Measurements from ENCODE around the gene MAPK8IP1.
"Not testable (repeated sequence)": the region's sequence is repeated elsewhere in the genome, so short reads cannot be mapped to it uniquely, and the experiment has no call there.

MAPK8IP1 gene

DNA sequence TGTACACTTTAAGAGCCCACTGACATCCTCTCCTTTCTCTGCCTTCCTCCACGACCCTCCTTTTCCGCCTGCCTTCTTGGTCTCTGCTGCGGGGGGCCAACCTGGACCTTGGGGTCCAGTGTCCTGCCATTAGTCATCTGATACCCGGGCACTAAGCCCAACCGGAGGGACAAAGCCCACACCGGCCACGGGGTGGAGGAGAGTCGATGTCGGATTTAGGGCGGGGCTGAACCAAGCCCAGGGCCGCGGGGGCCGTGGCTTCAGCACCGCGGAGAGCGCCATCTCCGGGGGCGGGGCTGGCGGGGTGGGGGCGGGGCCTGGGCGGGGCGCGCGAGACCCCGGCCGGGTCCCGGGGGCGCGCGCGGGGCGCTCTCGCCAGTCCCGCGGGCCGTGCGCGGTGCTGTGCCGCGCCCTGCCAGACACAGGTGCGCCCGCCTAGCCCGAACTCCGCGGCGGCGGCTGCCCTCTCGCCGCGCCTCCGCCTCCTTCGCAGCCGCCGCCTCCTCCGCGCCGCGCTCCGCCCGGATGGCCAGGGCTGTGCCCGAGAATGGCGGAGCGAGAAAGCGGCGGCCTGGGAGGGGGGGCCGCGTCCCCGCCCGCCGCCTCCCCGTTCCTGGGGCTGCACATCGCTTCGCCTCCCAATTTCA lies at the start of gene MAPK8IP1:
MAPK8IP1 (plus strand) TSS at position 378 of the 647 bp plus-strand sequence; CDS start at position 548, 170 bp downstream.
- peak; percentile 55 for DNase-seq (ENCODE audit: low read depth)

GRCh38 chr11:45839204-45839603 lies 46.2 kb upstream of the MAPK8IP1 start:
- no peak for DNase-seq (ENCODE audit: low read depth)

DNA sequence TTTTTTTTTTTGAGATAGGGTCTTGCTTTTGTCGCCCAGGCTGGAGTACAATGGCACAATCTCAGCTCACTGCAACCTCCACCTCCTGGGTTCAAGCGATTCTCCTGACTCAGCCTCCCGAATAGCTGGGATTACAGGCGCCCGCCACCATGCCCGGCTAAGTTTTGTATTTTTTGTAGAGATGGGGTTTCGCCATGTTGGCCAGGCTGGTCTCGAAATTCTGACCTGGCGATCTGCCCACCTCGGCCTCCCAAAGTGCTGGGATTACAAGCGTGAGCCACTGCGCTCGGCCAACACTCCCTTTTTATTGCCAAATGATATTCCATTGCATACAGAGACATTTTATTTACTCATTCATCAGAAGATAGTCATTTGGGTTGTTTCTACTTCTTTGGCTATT lies 45.2 kb upstream of the MAPK8IP1 start:
- not testable (repeated sequence) for DNase-seq (ENCODE audit: low read depth)

DNA sequence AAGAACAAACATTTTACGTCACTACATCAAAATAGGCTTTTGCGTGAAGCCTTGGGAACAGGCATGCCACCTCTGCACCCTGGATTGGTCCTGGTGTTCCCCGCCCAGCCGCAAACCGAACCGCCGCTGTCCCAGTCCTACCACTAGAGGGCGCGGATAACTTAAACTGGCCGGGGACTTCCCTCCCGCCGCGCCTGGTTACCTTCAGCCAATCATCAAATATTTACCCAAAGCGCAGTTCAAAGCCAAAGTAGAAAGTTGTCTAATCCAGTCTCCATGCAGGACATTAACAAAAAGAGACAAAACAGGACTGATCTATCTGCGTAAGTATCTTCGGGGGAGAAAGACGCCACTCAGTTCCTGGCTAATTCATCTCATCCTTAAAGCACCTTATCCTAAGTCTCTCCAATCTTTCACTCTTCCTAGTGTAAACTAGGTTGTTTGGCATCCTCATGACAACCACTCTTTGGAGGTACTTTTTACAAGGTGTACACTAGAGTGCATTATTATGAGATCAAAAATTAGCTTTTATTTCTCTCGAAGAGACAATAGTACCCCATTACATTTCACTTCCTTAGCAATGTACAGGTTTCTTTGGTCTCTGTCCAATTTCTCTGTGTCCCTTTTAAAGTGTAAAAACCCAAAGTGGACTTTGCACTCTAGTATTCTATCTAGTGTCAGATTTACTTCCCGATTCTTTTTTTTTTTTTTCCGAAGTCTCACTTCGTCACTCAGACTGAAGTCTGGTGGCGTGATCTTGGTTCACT lies 42.1 kb upstream of the MAPK8IP1 start:
- peak; percentile 89 for DNase-seq (ENCODE audit: low read depth)

DNA sequence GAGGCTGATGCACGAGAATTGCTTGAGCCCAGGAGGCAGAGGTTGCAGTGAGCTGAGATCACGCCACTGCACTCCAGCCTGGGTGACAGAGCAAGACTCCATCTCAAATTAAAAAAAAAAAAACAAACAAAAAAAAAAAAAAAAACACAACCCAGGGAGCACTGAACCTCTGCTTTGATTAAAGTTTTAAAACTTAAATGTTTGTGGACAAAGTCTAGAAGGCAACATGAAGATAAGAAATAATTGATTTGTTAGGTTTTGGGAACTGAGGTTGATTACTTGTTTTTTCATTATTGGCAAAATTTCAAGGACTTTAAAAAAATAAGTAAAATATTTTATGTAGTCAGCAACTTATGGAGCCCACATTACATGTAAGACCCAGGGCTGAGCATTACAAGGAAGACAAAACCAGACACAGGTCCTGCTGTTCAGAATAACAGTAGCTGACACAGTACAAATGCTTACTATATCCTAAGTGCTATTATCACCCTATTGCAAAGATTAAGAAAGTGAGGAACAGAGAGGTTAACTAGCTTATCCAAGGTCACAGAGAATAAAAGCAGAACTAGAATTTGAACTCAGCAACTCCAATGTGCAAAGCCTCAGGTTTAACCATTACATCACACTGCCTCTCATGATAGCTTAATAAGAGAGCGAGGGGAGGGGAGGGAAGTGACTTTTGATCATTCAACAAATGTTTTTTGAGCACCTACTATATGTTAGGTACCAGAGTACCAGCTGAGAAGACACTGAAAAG lies 40.5 kb upstream of the MAPK8IP1 start:
- no peak for DNase-seq (ENCODE audit: low read depth)

DNA sequence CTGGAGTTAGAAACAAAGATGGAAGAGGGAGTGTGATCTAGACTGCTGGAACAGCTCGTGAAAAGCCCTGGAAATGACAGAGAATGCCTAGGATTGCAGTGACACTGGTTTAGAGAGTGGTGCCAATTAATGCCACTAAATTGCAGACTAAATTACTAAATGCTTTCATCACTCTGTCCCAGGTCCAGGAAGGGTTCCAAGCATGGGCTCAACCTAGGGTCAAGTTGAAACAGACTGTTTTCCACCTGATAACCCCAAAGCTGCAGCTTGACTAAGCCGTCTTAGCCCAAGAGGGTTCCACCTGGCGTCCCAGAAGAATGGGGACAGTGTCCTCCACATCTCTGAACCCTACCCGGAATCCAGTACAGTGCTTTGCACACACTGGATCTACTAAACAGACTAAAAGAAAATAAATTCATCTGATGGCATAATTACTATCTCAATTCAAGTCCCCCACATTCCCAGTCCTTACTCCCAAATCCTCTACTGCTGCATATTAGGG lies 39.2 kb upstream of the MAPK8IP1 start:
- no peak for DNase-seq (ENCODE audit: low read depth)

- DNase-seq (ENCODE audit: low read depth), result peak; percentile 97
Measured at GRCh38 chr11:45846974-45847910, 38.2 kb upstream of the MAPK8IP1 start, which contains the start of gene CRY2. Gene CRY2 (plus strand): TSS chr11:45847475. CDS start chr11:45847491, 16 bp downstream.

- DNase-seq (ENCODE audit: low read depth), result peak; percentile 71
Measured at GRCh38 chr11:45847911-45848316, 37.5 kb upstream of the MAPK8IP1 start.

GRCh38 chr11:45848654-45849081 lies 36.8 kb upstream of the MAPK8IP1 start:
- DNase-seq (ENCODE audit: low read depth), result no peak

DNA sequence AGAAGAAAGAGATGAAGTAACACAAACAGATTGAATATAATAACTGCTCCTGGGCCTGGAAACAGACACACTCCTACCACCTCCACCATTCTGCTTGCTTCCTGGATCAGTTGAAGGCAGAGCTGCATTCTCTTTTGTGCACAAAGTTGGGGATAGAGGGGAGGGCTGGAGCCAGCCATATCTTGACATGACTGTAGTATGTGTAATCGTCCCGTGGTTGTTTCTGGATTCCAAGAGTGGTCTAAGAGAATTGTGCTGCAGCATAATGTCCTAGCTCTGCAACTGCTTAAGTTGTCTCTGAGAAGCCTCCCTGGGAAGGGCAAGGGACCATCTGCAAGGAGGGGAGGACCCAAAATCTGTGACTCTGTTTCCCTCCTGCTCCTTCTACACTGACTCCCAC lies 35.0 kb upstream of the MAPK8IP1 start:
- DNase-seq (ENCODE audit: low read depth), result peak; percentile 43

GRCh38 chr11:45851228-45851627 lies 34.2 kb upstream of the MAPK8IP1 start:
- no peak for DNase-seq (ENCODE audit: low read depth)

- DNase-seq (ENCODE audit: low read depth), result no peak
Measured at GRCh38 chr11:45852018-45852711, 33.3 kb upstream of the MAPK8IP1 start.

- no peak for DNase-seq (ENCODE audit: low read depth)
Measured at GRCh38 chr11:45852712-45853101, 32.7 kb upstream of the MAPK8IP1 start.

DNA sequence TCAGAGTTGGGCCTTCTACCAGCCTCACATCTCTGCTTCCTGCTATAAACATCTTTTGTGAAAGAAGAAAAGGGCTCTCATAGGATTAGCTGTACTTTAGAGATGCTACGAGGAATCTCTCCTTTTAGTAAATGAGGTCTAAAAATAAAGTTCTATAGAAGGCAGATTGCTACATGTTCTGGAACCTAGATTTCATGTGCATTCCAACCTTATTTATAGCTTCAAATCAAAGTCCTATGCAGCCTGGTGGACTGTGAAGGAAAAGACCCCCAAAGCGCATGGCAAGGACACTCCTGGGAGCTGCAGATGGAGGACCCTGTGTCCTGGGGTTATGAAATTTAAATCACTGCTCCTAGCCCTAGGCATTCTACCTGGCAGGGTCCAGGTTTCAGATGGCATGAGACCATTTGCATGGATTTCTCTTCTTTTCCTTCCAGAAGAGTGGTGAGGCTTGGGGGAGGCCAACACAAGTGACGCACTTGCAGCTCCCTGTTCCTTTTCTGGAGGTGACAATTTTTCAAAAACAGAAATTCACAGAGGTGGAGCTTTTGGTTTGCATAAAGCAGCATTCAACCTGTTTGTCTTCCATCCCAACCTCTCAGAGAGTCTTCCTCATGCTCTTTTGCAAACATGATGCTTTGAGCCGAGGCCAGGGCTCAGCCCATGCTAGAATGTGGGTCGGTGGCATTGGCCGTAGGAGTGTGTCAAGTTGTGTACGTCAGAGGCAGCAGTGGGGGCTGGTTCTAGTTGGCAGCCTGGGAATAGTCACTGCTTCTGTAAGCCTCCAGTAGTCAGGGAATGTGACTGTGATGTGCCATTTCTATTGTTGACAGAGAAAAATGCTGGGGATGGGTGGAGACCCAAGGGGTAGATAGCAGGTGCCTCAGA lies 31.9 kb upstream of the MAPK8IP1 start:
- no peak for DNase-seq (ENCODE audit: low read depth)

DNA sequence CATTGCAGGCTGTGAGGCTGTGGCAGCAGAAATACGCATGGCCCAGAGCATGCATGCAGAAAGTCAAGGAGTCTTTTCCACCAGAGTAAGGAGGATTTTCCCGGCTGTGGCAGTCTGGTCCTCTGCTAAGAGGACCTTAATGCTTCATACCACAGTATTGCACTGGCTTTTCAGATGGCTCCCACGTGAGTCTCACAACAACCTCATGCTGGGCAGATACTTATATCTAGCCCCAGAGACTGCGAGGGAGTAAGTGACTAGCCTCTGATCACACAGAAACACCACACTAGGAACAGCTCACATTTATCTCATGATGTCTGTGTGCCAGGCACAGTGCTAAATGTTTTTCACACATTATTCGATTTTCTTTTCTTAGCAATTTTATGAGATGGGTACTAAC lies 30.1 kb upstream of the MAPK8IP1 start:
- no peak for DNase-seq (ENCODE audit: low read depth)

DNA sequence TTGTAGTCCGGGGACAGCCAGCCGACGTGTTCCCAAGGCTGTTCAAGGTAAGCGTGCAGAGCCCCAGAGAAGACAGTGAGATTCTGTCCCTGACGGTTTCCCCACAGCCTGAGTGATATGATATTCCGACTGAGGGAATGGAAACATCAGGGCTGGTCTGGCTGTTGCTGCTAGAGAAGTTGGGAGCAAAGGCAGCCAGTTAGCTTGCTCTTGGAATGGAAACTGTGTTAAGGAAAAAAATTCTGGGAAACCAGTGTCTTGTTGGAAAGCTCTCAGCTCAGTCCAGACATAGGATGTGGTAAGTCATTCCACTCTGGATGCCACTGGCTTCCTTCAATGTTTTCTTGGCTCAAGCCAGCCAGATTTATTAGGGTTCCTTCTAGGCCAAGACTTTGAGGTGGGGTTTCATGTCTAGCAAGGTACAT lies 29.4 kb upstream of the MAPK8IP1 start:
- no peak for DNase-seq (ENCODE audit: low read depth)

- DNase-seq (ENCODE audit: low read depth), result peak; percentile 43
Measured at GRCh38 chr11:45857961-45858474, 27.4 kb upstream of the MAPK8IP1 start.

DNA sequence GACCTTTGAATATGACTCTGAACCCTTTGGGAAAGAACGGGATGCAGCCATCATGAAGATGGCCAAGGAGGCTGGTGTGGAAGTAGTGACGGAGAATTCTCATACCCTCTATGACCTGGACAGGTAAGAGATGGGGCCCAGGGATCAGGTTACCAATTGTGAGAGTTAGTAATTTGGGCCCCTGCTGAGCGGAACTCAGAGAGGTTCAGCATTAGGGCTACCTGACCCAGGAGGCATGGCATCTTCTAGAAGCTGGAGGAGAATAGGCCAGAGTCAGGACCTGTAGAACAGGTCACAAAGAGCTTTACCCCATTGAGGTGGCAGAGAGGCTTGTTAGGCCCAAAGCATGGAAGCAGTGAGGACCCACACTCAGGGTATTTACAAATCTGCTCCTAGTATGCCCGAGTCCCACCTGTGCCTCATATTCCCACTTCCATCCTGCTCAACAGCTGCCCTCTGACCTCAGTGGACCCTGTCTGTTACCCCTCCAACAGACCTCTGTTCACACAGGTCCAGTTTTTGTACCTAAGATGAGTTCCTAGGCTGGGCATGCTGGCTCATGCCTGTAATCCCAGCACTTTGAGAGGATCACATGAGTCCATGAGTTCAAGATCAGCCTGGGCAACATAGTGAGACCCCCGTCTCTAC lies 26.6 kb upstream of the MAPK8IP1 start:
- no peak for DNase-seq (ENCODE audit: low read depth)

- DNase-seq (ENCODE audit: low read depth), result peak; percentile 74
Measured at GRCh38 chr11:45859661-45860140, 25.8 kb upstream of the MAPK8IP1 start.
